Sigmoid colon (tissue), 7 donors: ENCODE data around the gene UGT1A1. TPM values are rescaled to one million over a fixed set of nuclear protein-coding genes. Genes with fewer than 3 reads are reported as not detected.
A peak's percentile ranks its signal among the peaks of the same experiment; 100 is the strongest.

ENCODE experiments used
- DNase-seq: peaks from one replicate; pipeline ENCODE4 v3.0.0-alpha.2; 2019
- H3K27ac ChIP-seq, 4 donors: fragments of 200-600 bp; sonication (generic); one replicate each; pipeline ENCODE4 v1.5.1; 2016 to 2019; ENCODE audit warnings: mild to moderate bottlenecking in 1 of 4
- H3K27me3 ChIP-seq, 3 donors: fragments of 200-600 bp; sonication (generic); one replicate each; pipeline ENCODE4 v1.5.1; 2019; ENCODE audit warnings: mild to moderate bottlenecking in 1 of 3
- H3K36me3 ChIP-seq, 4 donors: fragments of 200-600 bp; sonication (generic); one replicate each; pipeline ENCODE4 v1.5.1; 2016 to 2019
- H3K4me1 ChIP-seq, 4 donors: fragments of 200-600 bp; sonication (generic); one replicate each; pipeline ENCODE4 v1.5.1; 2017 to 2019
- H3K4me3 ChIP-seq, 4 donors: fragments of 200-600 bp; sonication (generic); one replicate each; pipeline ENCODE4 v1.5.1; 2017 to 2019; ENCODE audit warnings: mild to moderate bottlenecking in 2 of 4, moderate library complexity in 1 of 4
- H3K9me3 ChIP-seq, 4 donors: fragments of 200-600 bp in 3 of 4; sonication (generic) in 3 of 4; one replicate each; pipeline versions ENCODE4 v1.5.1 to v1.6.1; 2013 to 2019
- CTCF ChIP-seq, 4 experiments: fragments of 450-650 bp in 3 of 4; fragments of 200-600 bp in 1 of 4; IDR thresholded peaks; one replicate each; pipeline ENCODE4 v1.5.1; 2016 to 2019; ENCODE audit warnings: antibody characterized with exemption in 4 of 4, mild to moderate bottlenecking in 3 of 4, moderate library complexity in 2 of 4
- EP300 ChIP-seq, 4 donors: sonication (generic); formaldehyde crosslinking; IDR thresholded peaks; one replicate each; pipeline ENCODE4 v1.6.1; 2017; ENCODE audit warnings: antibody characterized with exemption in 4 of 4
- POLR2A ChIP-seq, 2 donors: fragments of 450-650 bp; IDR thresholded peaks; one replicate each; pipeline ENCODE4 v1.6.1; 2016; ENCODE audit warnings: antibody characterized with exemption in 2 of 2, mild to moderate bottlenecking in 2 of 2, moderate library complexity in 2 of 2
- POLR2AphosphoS5 ChIP-seq, 4 donors: sonication (generic); formaldehyde crosslinking; IDR thresholded peaks; one replicate each; pipeline ENCODE4 v1.6.1; 2017; ENCODE audit warnings: antibody characterized with exemption in 4 of 4
- WGBS, 2 donors: extraction: QIAGEN DNeasy Blood & Tissue Kit; methylation state at CpG; one replicate each; pipeline ENCODE4 v1.1.7; 2013; 5-methylcytosine and 5-hydroxymethylcytosine counted together
- intact Hi-C: fragments of 100-400 bp; cut with DNase I; formaldehyde crosslinking; loops from one replicate; pipeline ENCODE4 v1.15.1; 2023
- polyA plus RNA-seq, 3 donors: library from polyadenylated mRNA; stranded (reverse); fragments of 200-250 nt; gene quantifications; one replicate each; pipeline ENCODE4 v1.2.3, GENCODE V29; 2013
- total RNA-seq, 4 donors: library from RNA; depleted of rRNA; stranded (reverse); fragments of >200 nt; gene quantifications; one replicate each; pipeline ENCODE4 v1.1.0, GENCODE V29; 2016
- donor health status: healthy with polysubstance abuse.
- donor health status: Bipolar disorder and iron deficiency.
- donor health status: healthy.

The UGT1A1 gene
- total and polyA plus RNA-seq, 7 donors, result 0.74 to 2.8 (median 1.8) TPM; not detected in 4

- DNase-seq, result peak; percentile 32
These were observed 56.7 kb downstream of the UGT1A1 start for GRCh38 chr2:233816771-233817170.

GRCh38 chr2:233817361-233817911 is 57.4 kb downstream of the UGT1A1 start:
- H3K4me3 ChIP-seq, result no peak overlapping the region
- TF ChIP-seq POLR2AphosphoS5 (IDR thresholded peaks at IDR 0.05) (no peak), EP300 (IDR thresholded peaks at IDR 0.05) (no peak), CTCF (IDR thresholded peaks at IDR 0.05) (no peak)
- H3K27ac ChIP-seq, result no peak overlapping the region
- peak; percentile 39 for DNase-seq
- intact Hi-C loops, result no loop called here
- H3K9me3 ChIP-seq, result peaks cover 0 to 1% (median 0%) of the 10 kb centered on the region in 4 donors
- H3K27me3 ChIP-seq, result no peaks in the 10 kb centered on the region
- 81 to 82% methylated on average over 3 of the region's 3 CpGs for WGBS, 2 donors
- H3K36me3 ChIP-seq, result no peaks in the 10 kb centered on the region
- no peaks in the 10 kb centered on the region for H3K4me1 ChIP-seq

More at GRCh38 chr2:233816771-233817170, 56.7 kb downstream of the UGT1A1 start:
- Histone ChIP-seq H3K27me3 (no peaks in the 10 kb centered on the region), H3K4me1 (no peaks in the 10 kb centered on the region), H3K27ac (no peak overlapping the region), H3K36me3 (no peaks in the 10 kb centered on the region), H3K4me3 (no peak overlapping the region), H3K9me3 (peaks cover 0 to 1% (median 0%) of the 10 kb centered on the region in 4 donors)
- no peak for TF ChIP-seq EP300 (IDR thresholded peaks at IDR 0.05)
- TF ChIP-seq CTCF (IDR thresholded peaks at IDR 0.05), result no peak
- no peak for TF ChIP-seq POLR2A (IDR thresholded peaks at IDR 0.05)
- TF ChIP-seq POLR2AphosphoS5 (IDR thresholded peaks at IDR 0.05), result no peak
- WGBS, 2 donors, result 82 to 87% methylated on average over 4 of the region's 4 CpGs
- intact Hi-C loops, result no loop called here

GRCh38 chr2:233817995-233818638 is 58.0 kb downstream of the UGT1A1 start:
- 81 to 91% methylated on average over 11 of the region's 11 CpGs for WGBS, 2 donors
- intact Hi-C loops, result no loop called here
- Histone ChIP-seq H3K4me3 (no peak overlapping the region), H3K9me3 (peaks cover 0 to 1% (median 0%) of the 10 kb centered on the region in 4 donors), H3K36me3 (no peaks in the 10 kb centered on the region), H3K4me1 (no peaks in the 10 kb centered on the region), H3K27ac (no peak overlapping the region), H3K27me3 (no peaks in the 10 kb centered on the region)
- no peak for DNase-seq
- no peak for TF ChIP-seq CTCF (IDR thresholded peaks at IDR 0.05)

- WGBS, 2 donors, result 83 to 84% methylated on average over 17 of the region's 17 CpGs
- intact Hi-C loops, result no loop called here
- no peak overlapping the region for H3K4me3 ChIP-seq
- no peaks in the 10 kb centered on the region for H3K27me3 ChIP-seq
- H3K27ac ChIP-seq, result no peak overlapping the region
- H3K36me3 ChIP-seq, result no peaks in the 10 kb centered on the region
- peak; percentile 48 for DNase-seq
- TF ChIP-seq EP300 (IDR thresholded peaks at IDR 0.05), result no peak
- TF ChIP-seq CTCF (IDR thresholded peaks at IDR 0.05), result no peak
- TF ChIP-seq POLR2A (IDR thresholded peaks at IDR 0.05), result no peak
- TF ChIP-seq POLR2AphosphoS5 (IDR thresholded peaks at IDR 0.05), result no peak
- no peaks in the 10 kb centered on the region for H3K4me1 ChIP-seq
- peaks cover 0 to 1% (median 0%) of the 10 kb centered on the region in 4 donors for H3K9me3 ChIP-seq
These were observed 58.9 kb downstream of the UGT1A1 start for GRCh38 chr2:233818639-233819621.
